GM12878 (cell line): ENCODE results near the gene FAM110A.

Experiments
- CHD4 ChIP-seq: fragments of 200-600 bp; sonication (generic); IDR thresholded peaks from 2 replicates; pipeline ENCODE4 v1.6.1; 2016; ENCODE audit warnings: mild to moderate bottlenecking
- CTCF ChIP-seq, 3 experiments: IDR thresholded peaks in 2 of 3; conservative IDR thresholded peaks in 1 of 3; 2 replicates each; pipeline ENCODE4 v1.5.1; 2011; ENCODE audit warnings: low read depth in 3 of 3, low read length in 3 of 3, mild to moderate bottlenecking in 3 of 3, control low read depth in 2 of 3, moderate library complexity in 2 of 3, inconsistent platforms in 1 of 3, mixed read lengths in 1 of 3; ENCODE audit not compliant: control insufficient read depth in 2 of 3, insufficient read depth in 1 of 3; ENCODE audit errors: extremely low read depth in 1 of 3
- GABPA ChIP-seq: IDR thresholded peaks from 2 replicates; pipeline ENCODE4 v1.6.1; 2014; ENCODE audit warnings: antibody characterized with exemption, low read depth, mild to moderate bottlenecking, inconsistent platforms
- JUND ChIP-seq: IDR thresholded peaks from 2 replicates; pipeline ENCODE4 v1.6.1; 2012; ENCODE audit warnings: low read depth, mild to moderate bottlenecking, low read length, improper control_type of control experiment, moderate library complexity
- NFYB ChIP-seq: IDR thresholded peaks from 2 replicates; pipeline ENCODE4 v1.6.1; 2011; ENCODE audit warnings: low read depth, mild to moderate bottlenecking, low read length, improper control_type of control experiment, moderate library complexity; ENCODE audit not compliant: insufficient read depth
- PAX8 ChIP-seq: fragments of 450-650 bp; IDR thresholded peaks from 2 replicates; pipeline ENCODE4 v1.6.1; 2017; ENCODE audit warnings: mild to moderate bottlenecking, moderate library complexity
- POLR2A ChIP-seq: IDR thresholded peaks from 2 replicates; pipeline ENCODE4 v1.6.1; 2011; ENCODE audit warnings: low read depth, mild to moderate bottlenecking, low read length
- RAD21 ChIP-seq: IDR thresholded peaks from 2 replicates; pipeline ENCODE4 v1.6.1; 2011; ENCODE audit warnings: mild to moderate bottlenecking, low read depth, low read length, moderate library complexity; ENCODE audit not compliant: insufficient read depth
- SREBF2 ChIP-seq: IDR thresholded peaks from 2 replicates; pipeline ENCODE4 v1.6.1; 2012; ENCODE audit warnings: mild to moderate bottlenecking, low read length
- TCF3 ChIP-seq: IDR thresholded peaks from 2 replicates; pipeline ENCODE4 v1.6.1; 2012; ENCODE audit warnings: low read depth, mild to moderate bottlenecking, low read length, borderline replicate concordance; ENCODE audit not compliant: insufficient read depth

GRCh38 chr20:840858-841567 is 7.5 kb downstream of the FAM110A start:
- TF ChIP-seq PAX8 = no peak
- TF ChIP-seq JUND = no peak
- no peak for TF ChIP-seq NFYB
- TF ChIP-seq TCF3 = no peak
- no peak for TF ChIP-seq CTCF (IDR thresholded peaks at IDR 0.05 in 2 of 3, conservative IDR thresholded peaks at IDR 0.05 in 1 of 3; ENCODE audit: control insufficient read depth in 2 of 3, extremely low read depth in 1 of 3, insufficient read depth in 1 of 3, low read depth in 3 of 3, low read length in 3 of 3)
- no peak for TF ChIP-seq GABPA
- TF ChIP-seq POLR2A = no peak
- no peak for TF ChIP-seq RAD21
- TF ChIP-seq CHD4 = no peak
- TF ChIP-seq SREBF2 = no peak
